ENCODE results near the gene LHB. TPM values are rescaled to one million over a fixed set of nuclear protein-coding genes. Genes with fewer than 3 reads are reported as not detected.

LHB gene
- total RNA-seq, 1 donor from 2014 or later, result 0.48 TPM

- Mint-ChIP-seq H3K4me3 (ENCODE audit: unreplicated experiment) (no peak overlapping the region), H3K4me1 (ENCODE audit: low read depth, unreplicated experiment) (peaks cover 7% of the 10 kb centered on the region), H3K9me3 (ENCODE audit: unreplicated experiment) (no peaks in the 10 kb centered on the region), H3K27me3 (ENCODE audit: low read depth, unreplicated experiment) (no peaks in the 10 kb centered on the region), H3K27ac (ENCODE audit: unreplicated experiment) (no peak overlapping the region), H3K36me3 (ENCODE audit: low read depth, unreplicated experiment) (peaks cover 18% of the 10 kb centered on the region)
- Histone ChIP-seq H3K4me1 (ENCODE audit: insufficient read depth, low read length) (peaks cover 3% of the 10 kb centered on the region), H2AFZ (ENCODE audit: low read depth, low read length) (no peak overlapping the region), H4K20me1 (ENCODE audit: insufficient read depth, low read length) (peaks cover 12% of the 10 kb centered on the region), H3K4me2 (ENCODE audit: low read length) (no peak overlapping the region), H3K9ac (ENCODE audit: low read length) (no peak overlapping the region), H3K27me3 (ENCODE audit: insufficient read depth, low read length) (no peaks in the 10 kb centered on the region), H3K27ac (ENCODE audit: low read depth, low read length) (no peak overlapping the region), H3K9me3 (ENCODE audit: insufficient read depth, low read depth, low read length) (no peaks in the 10 kb centered on the region), H3K36me3 (ENCODE audit: insufficient read depth, low read length) (peaks cover 16% of the 10 kb centered on the region), H3K79me2 (ENCODE audit: insufficient read depth, low read length) (peaks cover 10% of the 10 kb centered on the region), H3K4me3 (ENCODE audit: insufficient read depth, low read depth, low read length) (no peak overlapping the region)
- DNase-seq (ENCODE audit: low read depth) (no peak), FAIRE-seq (no peak)
- TF ChIP-seq EZH2 (IDR thresholded peaks at IDR 0.05; ENCODE audit: insufficient read depth, low read length), result no peak
- TF ChIP-seq, protein P1, sequence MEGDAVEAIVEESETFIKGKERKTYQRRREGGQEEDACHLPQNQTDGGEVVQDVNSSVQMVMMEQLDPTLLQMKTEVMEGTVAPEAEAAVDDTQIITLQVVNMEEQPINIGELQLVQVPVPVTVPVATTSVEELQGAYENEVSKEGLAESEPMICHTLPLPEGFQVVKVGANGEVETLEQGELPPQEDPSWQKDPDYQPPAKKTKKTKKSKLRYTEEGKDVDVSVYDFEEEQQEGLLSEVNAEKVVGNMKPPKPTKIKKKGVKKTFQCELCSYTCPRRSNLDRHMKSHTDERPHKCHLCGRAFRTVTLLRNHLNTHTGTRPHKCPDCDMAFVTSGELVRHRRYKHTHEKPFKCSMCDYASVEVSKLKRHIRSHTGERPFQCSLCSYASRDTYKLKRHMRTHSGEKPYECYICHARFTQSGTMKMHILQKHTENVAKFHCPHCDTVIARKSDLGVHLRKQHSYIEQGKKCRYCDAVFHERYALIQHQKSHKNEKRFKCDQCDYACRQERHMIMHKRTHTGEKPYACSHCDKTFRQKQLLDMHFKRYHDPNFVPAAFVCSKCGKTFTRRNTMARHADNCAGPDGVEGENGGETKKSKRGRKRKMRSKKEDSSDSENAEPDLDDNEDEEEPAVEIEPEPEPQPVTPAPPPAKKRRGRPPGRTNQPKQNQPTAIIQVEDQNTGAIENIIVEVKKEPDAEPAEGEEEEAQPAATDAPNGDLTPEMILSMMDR (IDR thresholded peaks at IDR 0.05; ENCODE audit: insufficient read depth, low read depth, low read length), result no peak
Measured at GRCh38 chr19:49004133-49004532, 12.8 kb downstream of the LHB start.

DNA sequence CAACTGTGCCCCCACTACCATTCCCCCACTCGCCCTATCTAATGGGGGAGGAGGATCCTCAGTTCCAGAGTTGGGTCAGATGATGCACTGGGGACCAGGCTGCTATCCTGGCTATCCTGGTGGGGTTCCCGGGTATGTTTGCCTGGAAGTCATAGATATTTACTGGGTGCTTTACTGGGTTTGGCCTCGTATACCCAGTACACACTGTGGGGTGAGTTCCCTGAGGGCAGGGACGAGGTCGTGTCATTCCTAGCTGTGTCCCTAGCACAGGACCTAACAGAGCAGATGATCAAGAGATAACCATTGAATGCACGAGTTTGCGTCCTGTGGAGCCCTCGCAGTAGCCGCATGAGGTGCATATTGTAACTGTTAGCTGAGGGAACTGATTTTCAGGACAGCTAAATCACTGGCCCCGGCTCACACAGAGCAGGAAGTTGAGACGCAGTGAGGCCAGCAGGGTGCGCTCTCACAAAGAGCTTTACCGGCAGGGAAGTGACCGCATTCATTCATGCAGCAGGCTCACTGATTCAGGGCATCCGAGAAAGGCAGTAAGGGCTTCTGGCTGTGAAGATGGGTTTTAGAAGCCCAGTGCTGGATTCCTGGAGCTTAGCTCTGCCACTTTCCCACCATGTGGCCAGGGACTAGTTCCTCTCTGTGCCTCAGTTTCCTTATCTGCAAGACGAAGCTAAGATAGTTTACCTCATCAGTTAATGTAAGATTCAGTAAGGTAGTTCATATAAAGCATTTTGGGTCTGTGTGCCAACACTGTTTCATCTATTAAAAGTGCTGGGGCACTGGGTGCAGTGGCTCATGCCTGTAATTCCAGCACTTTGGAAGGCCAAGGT is 17.2 kb downstream of the LHB start:
- FAIRE-seq (peak; percentile 32), DNase-seq (ENCODE audit: low read depth) (peak; percentile 43)
- H3K4me1 Mint-ChIP-seq (ENCODE audit: low read depth, unreplicated experiment), result peaks cover 20% of the 10 kb centered on the region
- no peaks in the 10 kb centered on the region for H3K9me3 ChIP-seq (ENCODE audit: insufficient read depth, low read depth, low read length)
- H3K27ac ChIP-seq (ENCODE audit: low read depth, low read length), result no peak overlapping the region
- H3K4me1 ChIP-seq (ENCODE audit: insufficient read depth, low read length), result peaks cover 6% of the 10 kb centered on the region
- H3K4me3 Mint-ChIP-seq (ENCODE audit: unreplicated experiment), result no peak overlapping the region
- H3K27ac Mint-ChIP-seq (ENCODE audit: unreplicated experiment), result peak overlapping the region; percentile 26
- peaks cover 34% of the 10 kb centered on the region for H4K20me1 ChIP-seq (ENCODE audit: insufficient read depth, low read length)
- peaks cover 14% of the 10 kb centered on the region for H3K36me3 Mint-ChIP-seq (ENCODE audit: low read depth, unreplicated experiment)
- no peak overlapping the region for H3K9ac ChIP-seq (ENCODE audit: low read length)
- no peaks in the 10 kb centered on the region for H3K27me3 ChIP-seq (ENCODE audit: insufficient read depth, low read length)
- no peak overlapping the region for H3K4me3 ChIP-seq (ENCODE audit: insufficient read depth, low read depth, low read length)
- H3K9me3 Mint-ChIP-seq (ENCODE audit: unreplicated experiment), result no peaks in the 10 kb centered on the region
- no peak for TF ChIP-seq EZH2 (IDR thresholded peaks at IDR 0.05; ENCODE audit: insufficient read depth, low read length)
- TF ChIP-seq, protein P1 (IDR thresholded peaks at IDR 0.05; ENCODE audit: insufficient read depth, low read depth, low read length), result peak; percentile 87
- peaks cover 46% of the 10 kb centered on the region for H3K79me2 ChIP-seq (ENCODE audit: insufficient read depth, low read length)
- H3K27me3 Mint-ChIP-seq (ENCODE audit: low read depth, unreplicated experiment), result no peaks in the 10 kb centered on the region
- no peak overlapping the region for H2AFZ ChIP-seq (ENCODE audit: low read depth, low read length)
- peaks cover 10% of the 10 kb centered on the region for H3K36me3 ChIP-seq (ENCODE audit: insufficient read depth, low read length)
- H3K4me2 ChIP-seq (ENCODE audit: low read length), result no peak overlapping the region

DNA sequence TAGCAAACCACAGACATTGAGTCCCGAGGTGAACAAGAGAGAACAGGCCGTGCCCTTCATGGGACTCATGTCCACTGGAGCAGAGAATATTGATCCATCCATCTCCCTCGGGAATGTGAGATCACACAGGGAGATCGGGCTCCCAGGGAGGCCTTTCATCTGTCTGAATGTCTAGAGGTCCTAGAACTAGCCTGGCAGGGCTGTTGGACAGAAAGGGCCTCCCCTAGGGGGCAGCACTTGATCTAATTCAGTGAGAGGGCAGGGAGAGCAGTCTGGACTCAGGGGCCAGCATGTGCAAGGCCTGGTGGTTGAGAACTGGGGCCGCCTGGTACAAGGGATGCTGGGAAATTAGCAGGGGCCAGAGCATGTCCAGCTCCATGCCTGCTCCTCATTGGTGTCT is 18.9 kb downstream of the LHB start:
- H3K36me3 ChIP-seq (ENCODE audit: insufficient read depth, low read length), result peaks cover 4% of the 10 kb centered on the region
- peaks cover 58% of the 10 kb centered on the region for H3K79me2 ChIP-seq (ENCODE audit: insufficient read depth, low read length)
- peaks cover 13% of the 10 kb centered on the region for H3K4me1 ChIP-seq (ENCODE audit: insufficient read depth, low read length)
- DNase-seq (ENCODE audit: low read depth) (no peak), FAIRE-seq (no peak)
- Mint-ChIP-seq H3K27ac (ENCODE audit: unreplicated experiment) (peak overlapping the region; percentile 53), H3K36me3 (ENCODE audit: low read depth, unreplicated experiment) (peaks cover 6% of the 10 kb centered on the region), H3K4me3 (ENCODE audit: unreplicated experiment) (peak overlapping the region; percentile 72), H3K27me3 (ENCODE audit: low read depth, unreplicated experiment) (no peaks in the 10 kb centered on the region), H3K4me1 (ENCODE audit: low read depth, unreplicated experiment) (peaks cover 23% of the 10 kb centered on the region), H3K9me3 (ENCODE audit: unreplicated experiment) (no peaks in the 10 kb centered on the region)
- H3K4me3 ChIP-seq (ENCODE audit: insufficient read depth, low read depth, low read length), result no peak overlapping the region
- H2AFZ ChIP-seq (ENCODE audit: low read depth, low read length), result no peak overlapping the region
- no peak for TF ChIP-seq EZH2 (IDR thresholded peaks at IDR 0.05; ENCODE audit: insufficient read depth, low read length)
- TF ChIP-seq, protein P1 (IDR thresholded peaks at IDR 0.05; ENCODE audit: insufficient read depth, low read depth, low read length), result peak; percentile 53
- H3K27me3 ChIP-seq (ENCODE audit: insufficient read depth, low read length), result no peaks in the 10 kb centered on the region
- H3K4me2 ChIP-seq (ENCODE audit: low read length), result no peak overlapping the region
- no peaks in the 10 kb centered on the region for H3K9me3 ChIP-seq (ENCODE audit: insufficient read depth, low read depth, low read length)
- H3K27ac ChIP-seq (ENCODE audit: low read depth, low read length), result no peak overlapping the region
- peaks cover 34% of the 10 kb centered on the region for H4K20me1 ChIP-seq (ENCODE audit: insufficient read depth, low read length)
- no peak overlapping the region for H3K9ac ChIP-seq (ENCODE audit: low read length)

Measured in astrocyte (in vitro differentiated cells and primary cell).